HCT116 (cell line): ENCODE measurements around the gene SORCS2.

Experiments used
- CTCF ChIP-seq, 3 experiments: fragments of 200-600 bp in 1 of 3; sonication (generic) in 1 of 3; IDR thresholded peaks in 2 of 3; conservative IDR thresholded peaks in 1 of 3; 2 replicates each; pipeline ENCODE4 v1.5.1; 2012 to 2017; ENCODE audit warnings: low read depth in 2 of 3, low read length in 2 of 3, antibody characterized with exemption in 1 of 3, borderline replicate concordance in 1 of 3, control low read depth in 1 of 3, mild to moderate bottlenecking in 1 of 3, mixed read lengths in 1 of 3, mixed run types in 1 of 3, moderate library complexity in 1 of 3; ENCODE audit not compliant: insufficient read depth in 1 of 3
- EGR1 ChIP-seq: IDR thresholded peaks from 2 replicates; pipeline ENCODE4 v1.6.1; 2012; ENCODE audit warnings: low read depth
- EZH2 ChIP-seq: fragments of 200-600 bp; sonication (generic); IDR thresholded peaks from 2 replicates; pipeline ENCODE4 v1.6.1; 2017; ENCODE audit warnings: antibody characterized with exemption, mixed run types
- FOSL1 ChIP-seq: IDR thresholded peaks from 2 replicates; pipeline ENCODE4 v1.6.1; 2012; ENCODE audit warnings: low read depth
- POLR2A ChIP-seq: IDR thresholded peaks from 2 replicates; pipeline ENCODE4 v1.7.0; 2011; ENCODE audit warnings: borderline replicate concordance; ENCODE audit not compliant: insufficient read depth, insufficient read length; ENCODE audit errors: extremely low read depth
- SP1 ChIP-seq: IDR thresholded peaks from 2 replicates; pipeline ENCODE4 v1.6.1; 2012; ENCODE audit warnings: low read depth
- YY1 ChIP-seq: IDR thresholded peaks from 2 replicates; pipeline ENCODE4 v1.6.1; 2011; ENCODE audit warnings: low read length, low read depth, moderate library complexity, mild to moderate bottlenecking; ENCODE audit not compliant: insufficient replicate concordance; ENCODE audit errors: extremely low read depth

DNA sequence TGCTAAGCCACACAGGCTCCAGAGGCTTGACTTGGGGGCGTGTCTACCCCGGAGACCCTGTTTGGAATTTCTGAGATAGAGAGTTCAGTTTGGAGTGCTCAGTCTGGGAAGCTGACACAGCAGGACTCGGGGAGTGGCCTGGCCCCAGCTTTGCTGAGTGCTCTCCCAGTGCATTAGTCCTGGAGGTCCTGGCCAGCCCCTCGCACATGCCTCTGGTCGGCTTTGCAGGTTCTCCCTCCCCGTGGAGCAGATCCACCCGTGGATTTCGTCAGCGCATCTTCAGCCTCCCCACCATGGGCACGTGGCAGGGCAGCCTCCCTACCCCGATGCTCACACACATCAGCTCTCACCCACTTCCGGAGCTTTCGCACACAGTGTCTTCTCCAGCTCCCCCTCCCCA lies 177.2 kb downstream of the SORCS2 start:
- TF ChIP-seq CTCF (IDR thresholded peaks at IDR 0.05 in 2 of 3, conservative IDR thresholded peaks at IDR 0.05 in 1 of 3; ENCODE audit: borderline replicate concordance in 1 of 3, insufficient read depth in 1 of 3, low read depth in 2 of 3, low read length in 2 of 3): no peak
- TF ChIP-seq YY1: no peak
- TF ChIP-seq EGR1: no peak
- no peak for TF ChIP-seq FOSL1
- no peak for TF ChIP-seq SP1
- no peak for TF ChIP-seq EZH2
- TF ChIP-seq POLR2A: no peak
